ENCODE data around the gene ELANE.
A peak's percentile ranks its signal among the peaks of the same experiment; 100 is the strongest.
"Not testable (repeated sequence)": the region's sequence is repeated elsewhere in the genome, so short reads cannot be mapped to it uniquely, and the experiment has no call there.

The ELANE gene

DNA sequence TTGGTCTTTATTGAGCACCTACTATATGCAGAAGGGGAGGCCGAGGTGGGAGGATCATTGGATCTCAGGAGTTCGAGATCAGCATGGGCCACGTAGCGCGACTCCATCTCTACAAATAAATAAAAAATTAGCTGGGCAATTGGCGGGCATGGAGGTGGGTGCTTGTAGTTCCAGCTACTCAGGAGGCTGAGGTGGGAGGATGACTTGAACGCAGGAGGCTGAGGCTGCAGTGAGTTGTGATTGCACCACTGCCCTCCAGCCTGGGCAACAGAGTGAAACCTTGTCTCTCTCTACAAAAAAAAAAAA lies 11.2 kb downstream of the ELANE start:
- no peak for DNase-seq

DNA sequence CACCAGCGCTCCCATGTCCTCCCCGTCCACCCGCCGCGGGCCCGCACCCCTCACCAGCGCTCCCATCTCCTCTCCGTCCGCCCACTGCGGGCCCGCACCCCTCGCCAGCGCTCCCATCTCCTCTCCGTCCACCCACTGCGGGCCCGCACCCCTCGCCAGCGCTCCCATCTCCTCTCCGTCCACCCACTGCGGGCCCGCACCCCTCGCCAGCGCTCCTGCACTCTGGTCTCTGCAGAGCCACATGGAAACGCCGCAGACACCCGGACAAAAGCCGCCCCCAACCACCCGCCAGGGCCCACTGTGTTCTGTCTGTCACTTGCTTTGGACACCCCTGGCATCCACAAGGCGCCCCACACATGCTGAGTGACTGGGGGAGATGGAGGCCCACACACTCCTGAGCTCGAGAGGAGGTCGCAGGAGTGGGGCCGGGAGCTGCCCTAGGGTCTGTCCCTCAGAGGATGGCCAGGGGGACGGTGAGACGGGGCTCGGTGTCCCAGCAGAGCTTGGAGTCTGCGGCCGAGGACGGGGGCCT lies 14.7 kb downstream of the ELANE start:
- no peak for DNase-seq

DNA sequence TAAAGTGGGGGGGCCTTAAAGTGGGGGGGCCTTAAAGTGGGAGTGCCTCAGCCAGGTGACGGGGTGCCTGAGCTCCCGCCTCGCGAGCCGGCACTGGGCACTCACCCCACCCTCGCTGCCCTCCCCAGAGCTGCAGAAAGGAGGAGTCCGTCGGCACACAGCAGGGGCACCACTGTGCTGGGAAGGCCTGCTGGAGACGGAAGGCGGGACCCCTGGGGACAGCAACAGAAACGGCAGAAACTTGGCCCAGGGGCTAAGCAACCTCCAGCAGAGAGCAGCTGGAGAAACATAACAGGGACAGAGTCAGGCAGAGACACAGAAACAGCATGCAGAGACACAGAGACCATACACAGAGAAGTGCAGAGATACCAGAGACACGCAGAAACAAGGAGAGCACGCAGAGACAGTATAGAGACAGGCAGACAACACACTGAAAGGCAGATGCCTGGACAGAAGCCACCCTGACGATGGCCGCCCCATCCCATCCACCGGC lies 15.2 kb downstream of the ELANE start:
- DNase-seq, result no peak

DNA sequence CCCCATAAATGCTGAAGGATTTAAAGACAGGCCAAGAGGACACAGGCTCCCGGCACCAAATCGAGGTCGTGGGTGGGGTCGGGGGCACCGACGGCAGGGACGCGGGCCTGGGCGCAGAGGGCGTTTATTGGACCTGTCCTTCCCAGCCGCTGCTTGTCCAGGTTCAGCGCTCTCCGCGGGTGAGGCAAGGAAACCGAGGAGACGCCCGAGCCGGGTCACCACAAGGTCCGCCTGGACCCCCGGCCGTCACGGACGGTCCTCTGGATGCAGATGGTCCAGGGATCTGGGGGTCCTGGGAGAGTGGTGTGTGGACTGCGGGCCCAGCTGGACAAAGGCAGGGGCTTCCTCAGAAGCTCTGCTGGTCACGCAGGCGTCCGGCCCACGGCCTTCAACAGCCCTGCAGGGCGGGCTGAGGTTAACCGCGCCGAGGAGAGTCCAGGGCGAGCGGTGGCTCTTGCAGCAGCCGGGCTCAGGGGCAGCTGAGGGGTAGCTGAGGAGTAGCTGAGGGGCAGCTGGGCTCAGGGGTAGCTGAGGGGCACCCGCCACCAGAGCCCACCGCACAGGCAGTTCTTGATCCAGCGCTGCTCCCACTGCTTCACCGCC lies 15.9 kb downstream of the ELANE start:
- DNase-seq, result no peak

DNA sequence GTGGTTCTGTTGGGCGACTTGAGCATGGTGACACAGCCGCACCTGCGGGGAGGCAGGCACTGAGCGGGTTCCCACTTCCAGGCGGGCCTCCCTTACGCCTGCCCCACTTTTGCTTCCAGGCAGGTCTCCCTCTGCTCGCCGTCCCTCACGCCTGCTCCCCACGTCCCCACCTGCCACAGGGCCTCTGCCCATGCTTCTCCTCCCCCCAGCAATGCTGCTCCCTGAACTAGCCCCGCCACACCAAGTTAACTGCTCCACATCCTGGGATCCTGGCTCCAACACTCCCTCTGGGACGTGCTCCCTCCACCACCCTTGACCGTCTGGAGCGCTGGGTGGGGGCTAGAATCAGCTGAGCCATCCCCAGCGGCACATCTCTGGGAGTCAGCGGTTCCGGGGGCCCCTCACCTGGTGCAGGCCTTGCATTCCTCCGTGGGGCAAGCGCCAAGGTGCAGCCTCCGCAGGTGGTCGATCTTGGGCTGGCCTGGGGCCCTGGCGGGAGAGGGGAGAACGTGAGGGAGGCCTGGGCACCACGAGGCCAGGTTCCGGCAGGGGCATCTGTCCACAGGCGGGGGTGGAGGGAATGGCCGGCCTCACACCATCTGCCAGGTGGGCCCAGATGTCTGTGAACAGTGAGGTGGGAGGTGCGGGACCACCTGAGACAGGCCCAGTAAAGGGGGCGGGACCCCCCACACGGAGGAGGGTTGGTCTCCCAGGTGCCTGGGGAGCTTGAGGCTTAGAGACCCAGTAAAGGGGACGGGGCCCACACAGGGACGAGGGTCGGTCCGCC lies 16.5 kb downstream of the ELANE start:
- no peak for DNase-seq

DNA sequence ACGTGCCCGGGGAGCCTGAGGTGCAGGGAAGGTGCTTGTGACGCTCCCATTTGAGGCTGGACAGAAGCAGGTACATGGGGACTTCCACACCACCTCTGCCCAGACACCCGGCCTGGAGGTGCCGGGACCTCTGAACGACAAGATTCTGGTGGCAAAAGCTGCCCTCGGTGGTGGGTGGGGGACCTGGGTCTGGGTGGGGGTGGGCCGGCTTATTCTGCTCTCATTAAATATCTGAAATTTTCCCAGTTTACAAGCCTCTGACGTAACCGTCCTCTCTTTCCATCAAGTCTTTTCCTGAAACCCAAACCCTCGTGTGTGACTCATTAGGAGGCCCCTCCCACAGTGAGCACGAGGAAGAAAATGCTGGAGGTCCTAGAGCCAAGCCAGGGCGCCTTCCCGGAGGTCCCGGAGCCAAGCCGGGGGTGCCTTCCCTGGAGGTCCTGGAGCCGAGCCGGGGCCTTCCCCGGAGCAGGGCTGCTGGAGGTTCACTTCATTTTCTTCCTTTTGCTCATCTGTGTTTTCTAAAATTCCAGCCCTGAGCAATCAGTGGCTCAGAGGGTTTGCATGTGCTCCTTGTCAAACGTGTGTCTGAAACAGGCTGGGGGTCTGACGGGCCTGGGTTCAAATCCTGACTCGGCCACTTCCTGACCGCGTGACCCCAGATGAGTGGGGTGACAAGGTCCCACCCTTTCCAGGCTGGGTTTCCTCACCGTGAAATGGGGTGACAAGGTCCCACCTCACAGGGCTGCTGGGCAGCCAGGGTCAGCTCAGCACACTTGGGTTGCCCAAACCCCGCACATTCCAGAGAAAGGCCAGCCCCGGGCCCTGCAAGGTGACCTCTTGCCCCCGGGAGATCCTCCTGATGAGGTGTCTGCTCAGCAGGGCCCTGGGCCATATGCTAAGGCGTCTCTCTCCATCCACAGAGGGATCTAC lies 17.4 kb downstream of the ELANE start:
- peak; percentile 97 for DNase-seq

DNA sequence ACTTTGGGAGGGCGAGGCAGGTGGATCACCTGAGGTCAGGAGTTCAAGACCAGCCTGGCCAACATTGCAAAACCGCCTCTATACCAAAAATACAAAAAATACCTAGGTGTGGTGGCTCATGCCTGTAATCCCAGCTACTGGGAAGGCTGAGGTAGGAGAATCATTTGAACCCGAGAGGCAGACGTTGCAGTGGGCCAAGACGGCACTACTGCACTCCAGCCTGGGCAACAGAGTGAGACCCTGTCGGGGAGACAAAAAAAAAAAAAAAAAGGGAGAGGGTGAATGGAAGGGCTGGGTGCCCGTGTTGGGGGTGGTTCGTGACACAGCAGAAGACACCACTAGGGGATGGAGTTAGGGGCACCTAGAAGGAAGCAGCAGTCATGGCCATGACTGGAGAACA lies 18.2 kb downstream of the ELANE start:
- DNase-seq, result no peak

DNA sequence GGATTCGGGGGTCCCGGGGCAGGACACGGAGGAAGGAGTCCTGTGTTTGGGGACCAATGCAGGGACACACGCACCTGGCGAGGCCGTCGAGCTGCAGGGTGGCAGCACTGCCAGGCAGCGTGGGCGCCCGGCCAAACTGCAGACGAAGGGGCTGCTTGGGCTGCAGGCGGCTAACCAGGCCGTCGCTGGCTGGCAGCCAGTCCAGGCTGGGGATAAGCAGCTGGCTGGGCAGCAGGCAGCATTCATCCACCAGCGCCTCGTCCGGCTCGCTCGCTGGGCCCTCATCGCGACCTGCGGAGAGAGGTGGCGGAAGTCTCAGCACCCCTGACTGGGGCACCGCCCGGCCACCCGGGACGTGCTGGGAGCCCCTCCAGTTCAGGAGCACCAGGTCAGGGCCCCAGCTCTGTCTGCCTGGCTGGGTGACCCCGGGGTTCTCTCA lies 18.9 kb downstream of the ELANE start:
- no peak for DNase-seq

DNA sequence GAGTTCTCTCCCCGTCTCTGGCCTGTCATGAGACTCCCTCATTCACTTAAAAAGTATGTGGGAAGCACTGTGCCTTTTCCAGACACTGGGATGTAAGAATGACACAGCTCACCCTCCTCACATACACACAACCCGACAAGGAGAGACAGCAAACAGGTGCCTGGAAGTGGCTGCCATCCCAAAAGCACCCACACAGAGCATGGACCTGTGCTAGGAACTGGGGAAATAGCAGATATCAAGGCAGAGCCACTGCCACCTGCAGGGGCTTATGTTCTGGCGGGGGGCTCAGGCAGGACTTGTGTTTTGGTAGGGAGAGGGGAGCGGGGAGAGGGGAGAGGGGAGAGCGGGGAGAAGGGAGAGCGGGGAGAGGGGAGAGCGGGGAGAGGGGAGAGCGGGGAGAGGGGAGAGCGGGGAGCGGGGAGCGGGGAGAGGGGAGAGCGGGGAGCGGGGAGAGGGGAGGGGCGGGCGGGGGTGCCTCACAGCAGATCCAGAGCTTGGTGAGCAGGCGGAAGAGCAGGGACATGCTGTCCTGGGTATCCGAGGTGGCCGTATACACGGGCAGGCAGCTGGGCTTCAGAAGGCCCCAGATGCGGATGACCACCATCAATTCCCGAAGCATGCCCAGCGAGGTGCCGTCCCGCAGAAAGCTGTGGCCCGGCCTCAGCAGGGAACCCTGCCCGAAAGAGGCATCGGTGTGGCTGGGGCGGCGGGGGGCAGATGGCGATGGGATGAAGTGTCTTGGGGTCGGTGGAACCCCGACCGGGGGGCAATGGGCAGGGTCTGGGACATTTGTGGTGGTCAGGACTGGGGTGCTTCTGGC lies 19.6 kb downstream of the ELANE start:
- peak; percentile 18 for DNase-seq

DNA sequence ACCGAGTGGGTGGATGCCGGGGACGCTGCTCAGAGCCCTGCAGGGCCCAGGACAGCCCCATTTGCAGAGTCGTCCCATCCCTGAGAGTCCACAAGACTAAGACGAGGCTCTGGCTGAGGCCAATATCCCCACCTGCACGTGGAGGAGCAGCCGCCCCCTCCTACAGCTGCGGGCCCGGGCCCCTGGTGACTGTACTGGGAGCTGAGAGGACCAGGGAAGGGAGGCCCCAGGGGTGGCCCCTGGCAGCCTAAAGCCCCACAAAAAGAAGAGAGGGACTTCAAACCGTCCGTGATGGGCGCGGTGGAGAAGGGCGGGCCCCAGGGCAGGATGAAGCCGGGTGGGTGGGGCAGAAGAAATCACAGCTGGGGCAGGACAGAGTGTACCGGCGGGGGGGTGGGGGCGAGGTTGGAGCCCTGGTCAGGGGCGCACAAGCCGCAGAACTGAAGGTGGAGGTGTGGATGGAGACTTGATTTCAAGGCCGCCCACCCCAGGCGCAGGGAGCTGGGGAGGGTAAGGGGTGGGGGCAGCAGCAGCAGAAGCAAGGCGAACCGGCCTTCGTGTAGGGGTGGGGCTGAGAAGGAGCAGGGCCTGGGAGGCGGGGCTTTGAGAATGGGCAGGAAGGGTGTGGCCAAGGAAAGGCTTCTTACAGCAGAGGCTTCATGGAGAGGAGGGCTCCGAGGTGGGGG lies 20.3 kb downstream of the ELANE start:
- DNase-seq, result peak; percentile 74

DNA sequence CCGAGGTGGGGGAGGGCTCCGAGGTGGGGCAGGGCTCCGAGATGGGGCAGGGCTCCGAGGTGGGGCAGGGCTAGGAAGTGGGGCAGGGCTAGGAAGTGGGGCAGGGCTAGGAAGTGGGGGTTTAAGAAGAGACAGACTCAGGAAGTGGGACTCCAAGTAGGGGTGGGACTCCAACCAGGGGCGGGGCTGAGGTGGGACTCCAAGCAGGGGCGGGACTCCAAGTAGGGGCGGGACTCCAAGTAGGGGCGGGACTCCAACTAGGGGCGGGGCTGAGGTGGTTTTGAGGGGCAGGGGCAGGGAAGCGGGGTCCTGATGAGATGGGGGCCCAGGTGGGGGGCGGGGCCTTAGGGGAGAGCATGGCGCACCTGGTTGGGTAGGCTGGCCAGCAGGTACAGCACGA lies 21.0 kb downstream of the ELANE start:
- peak; percentile 61 for DNase-seq

DNA sequence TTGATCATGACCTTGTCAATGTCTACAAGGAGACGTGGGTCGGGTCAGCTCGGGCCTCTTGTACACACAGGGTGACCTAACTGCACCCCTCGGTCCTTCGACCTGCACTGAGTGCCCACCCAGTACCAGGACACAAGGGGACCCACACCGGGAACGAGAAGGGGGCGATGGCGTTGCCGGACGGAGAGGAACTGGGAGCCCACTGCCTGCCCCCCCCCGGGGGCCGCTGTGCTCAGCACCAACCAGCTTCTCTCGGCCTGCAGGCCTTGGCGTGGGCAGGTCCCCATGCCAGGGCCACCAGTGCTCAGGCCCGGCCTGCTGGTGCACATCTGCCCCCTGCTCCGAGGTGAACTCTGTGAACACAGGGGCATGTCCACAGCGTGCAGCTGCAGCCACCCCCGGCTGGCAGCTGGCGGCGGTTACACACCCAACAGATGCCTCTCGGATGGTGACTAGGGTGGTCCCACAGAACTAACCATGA lies 21.5 kb downstream of the ELANE start:
- no peak for DNase-seq

DNA sequence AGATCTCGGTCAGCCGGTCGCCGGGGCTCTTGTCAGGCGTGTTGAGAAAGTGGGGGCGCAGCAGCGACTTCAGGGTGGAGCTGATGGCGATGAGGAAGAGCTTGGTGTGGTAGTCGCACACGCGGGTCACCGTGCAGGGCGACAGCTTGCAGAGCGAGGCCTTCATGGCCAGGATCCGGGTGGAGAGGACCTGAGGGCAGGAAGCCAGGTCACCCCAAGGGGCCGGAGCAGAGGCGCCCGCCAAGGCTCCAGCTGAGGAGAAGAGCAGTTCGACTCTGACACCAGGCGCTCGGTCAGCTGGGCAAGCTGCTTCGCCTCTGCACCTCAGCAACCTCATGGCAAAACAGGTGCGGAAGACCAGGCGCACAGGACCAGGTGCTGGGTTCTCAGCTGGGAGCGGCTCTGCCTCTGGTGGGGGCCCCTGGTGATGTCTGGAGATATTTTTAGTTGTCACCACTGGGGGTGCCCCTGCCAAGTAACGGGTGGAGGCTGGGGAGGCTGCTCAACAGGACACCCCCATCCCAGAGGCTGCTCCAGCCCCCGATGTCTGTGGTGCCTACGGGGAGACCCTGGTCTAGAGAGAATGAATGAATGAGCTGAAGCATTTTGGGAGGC lies 23.3 kb downstream of the ELANE start:
- DNase-seq, result no peak

DNA sequence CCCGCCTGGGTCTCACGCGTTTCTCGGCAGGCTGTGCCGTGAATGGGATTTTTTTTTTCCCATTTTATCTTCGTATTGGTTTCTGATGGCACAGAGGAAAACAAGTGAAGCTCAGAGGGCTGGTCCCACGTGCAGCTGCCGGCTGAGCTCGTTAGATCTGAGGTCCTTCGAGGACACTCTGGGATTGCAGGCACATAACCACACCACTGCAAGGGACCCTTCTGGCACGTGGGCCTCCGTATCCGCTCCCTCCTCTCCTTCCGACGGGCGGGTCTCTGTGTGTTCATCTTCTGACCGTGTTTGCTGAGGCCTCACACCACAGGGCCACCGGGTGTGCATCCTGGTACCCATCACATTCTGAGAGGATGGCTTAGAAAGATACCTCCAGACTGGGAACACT lies 24.0 kb downstream of the ELANE start:
- no peak for DNase-seq

DNA sequence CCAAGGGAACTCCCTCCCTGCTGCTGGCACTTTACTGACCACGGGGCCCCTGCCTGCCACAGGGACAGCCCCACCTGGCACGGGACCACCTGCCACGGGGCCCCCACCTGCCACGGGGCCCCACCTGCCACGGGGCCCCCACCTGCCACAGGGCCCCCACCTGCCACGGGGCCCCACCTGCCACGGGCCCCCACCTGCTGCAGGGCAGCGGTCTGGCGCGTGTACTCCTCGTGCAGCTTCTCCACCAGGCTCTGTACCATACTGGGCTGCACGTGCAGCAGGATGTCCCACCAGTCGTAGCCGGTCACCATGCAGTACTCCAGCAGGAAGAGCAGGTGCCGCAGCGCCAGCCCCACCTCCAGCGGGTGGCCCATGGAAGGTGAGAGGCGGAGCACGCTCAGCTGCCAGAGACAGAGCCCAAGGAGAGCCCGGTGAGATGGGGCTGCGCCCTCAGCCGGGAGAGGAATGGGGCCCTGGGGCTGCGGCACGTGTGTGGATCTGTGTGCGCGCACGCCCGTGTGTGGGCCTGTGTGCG lies 24.7 kb downstream of the ELANE start:
- no peak for DNase-seq

DNA sequence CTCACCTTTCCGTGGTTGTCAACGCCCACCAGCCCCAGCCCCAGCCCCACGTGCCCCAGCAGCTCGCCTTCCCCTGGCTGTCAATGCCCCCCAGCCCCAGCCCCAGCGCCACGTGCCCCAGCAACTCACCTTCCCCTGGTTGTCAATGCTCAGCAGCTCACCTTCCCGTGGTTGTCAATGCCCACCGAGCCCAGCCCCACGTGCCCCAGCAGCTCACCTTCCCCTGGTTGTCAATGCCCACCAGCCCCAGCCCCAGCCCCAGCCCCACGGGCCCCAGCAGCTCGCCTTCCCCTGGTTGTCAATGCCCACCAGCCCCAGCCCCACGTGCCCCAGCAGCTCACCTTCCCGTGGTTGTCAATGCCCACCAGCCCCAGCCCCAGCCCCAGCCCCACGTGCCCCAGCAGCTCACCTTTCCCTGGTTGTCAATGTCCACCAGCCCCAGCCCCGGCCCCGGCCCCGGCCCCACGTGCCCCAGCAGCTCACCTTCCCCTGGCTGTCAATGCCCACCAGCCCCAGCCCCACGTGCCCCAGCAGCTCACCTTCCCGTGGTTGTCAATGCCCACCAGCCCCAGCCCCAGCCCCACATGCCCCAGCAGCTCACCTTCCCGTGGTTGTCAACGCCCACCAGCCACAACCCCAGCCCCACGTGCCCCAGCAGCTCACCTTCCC lies 26.0 kb downstream of the ELANE start:
- DNase-seq, result not testable (repeated sequence)

DNA sequence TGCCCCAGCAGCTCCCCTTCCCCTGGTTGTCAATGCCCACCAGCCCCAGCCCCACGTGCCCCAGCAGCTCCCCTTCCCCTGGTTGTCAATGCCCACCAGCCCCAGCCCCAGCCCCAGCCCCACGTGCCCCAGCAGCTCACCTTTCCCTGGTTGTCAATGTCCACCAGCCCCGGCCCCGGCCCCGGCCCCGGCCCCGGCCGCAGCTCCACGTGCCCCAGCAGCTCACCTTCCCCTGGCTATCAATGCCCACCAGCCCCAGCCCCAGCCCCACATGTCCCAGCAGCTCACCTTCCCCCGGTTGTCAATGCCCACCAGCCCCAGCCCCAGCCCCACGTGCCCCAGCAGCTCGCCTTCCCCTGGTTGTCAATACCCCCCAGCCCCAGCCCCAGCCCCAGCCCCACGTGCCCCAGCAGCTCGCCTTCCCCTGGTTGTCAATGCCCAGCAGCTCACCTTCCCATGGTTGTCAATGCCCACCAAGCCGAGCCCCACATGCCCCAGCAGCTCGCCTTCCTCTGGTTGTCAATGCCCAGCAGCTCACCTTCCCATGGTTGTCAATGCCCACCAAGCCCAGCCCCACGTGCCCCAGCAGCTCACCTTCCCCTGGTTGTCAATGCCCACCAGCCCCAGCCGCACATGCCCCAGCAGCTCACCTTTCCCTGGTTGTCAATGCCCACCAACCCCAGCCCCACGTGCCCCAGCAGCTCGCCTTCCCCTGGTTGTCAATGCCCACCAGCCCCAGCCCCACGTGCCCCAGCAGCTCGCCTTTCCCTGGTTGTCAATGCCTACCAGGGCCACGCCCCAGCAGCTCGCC lies 26.9 kb downstream of the ELANE start:
- not testable (repeated sequence) for DNase-seq

DNA sequence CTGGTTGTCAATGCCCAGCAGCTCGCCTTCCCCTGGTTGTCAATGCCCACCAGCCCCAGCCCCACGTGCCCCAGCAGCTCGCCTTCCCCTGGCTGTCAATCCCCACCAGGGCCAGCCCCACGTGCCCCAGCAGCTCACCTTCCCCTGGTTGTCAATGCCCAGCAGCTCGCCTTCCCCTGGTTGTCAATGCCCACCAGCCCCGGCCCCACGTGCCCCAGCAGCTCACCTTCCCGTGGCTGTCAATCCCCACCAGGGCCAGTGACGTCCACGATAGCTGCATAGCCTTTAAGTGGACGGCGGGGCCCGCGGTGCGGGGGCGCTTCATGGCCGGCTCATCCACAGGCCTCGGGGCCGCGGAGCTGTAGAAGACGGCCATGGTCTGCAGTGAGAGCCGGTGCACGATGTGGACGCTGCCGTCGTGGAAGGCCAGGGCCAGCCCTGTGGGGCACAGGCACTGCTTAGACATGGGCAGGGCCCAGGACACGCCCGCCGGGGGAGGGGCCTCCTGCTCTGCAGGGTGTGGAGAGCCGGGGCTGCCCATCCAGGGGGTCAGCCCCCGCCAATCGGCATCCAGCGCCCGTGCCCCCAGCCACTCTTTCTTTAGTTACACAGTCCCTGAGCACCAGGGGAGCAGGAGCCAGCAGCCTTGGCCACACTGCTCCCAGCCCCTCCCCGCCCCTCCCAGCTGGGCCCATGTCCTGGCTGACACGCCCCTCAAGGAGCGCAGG lies 27.8 kb downstream of the ELANE start:
- no peak for DNase-seq
